T-helper 17 cell (primary cell): ENCODE data around the gene CCNL2. TPM values are rescaled to one million over a fixed set of nuclear protein-coding genes. Genes with fewer than 3 reads are reported as not detected.
"Not testable (repeated sequence)": the region's sequence is repeated elsewhere in the genome, so short reads cannot be mapped to it uniquely, and the experiment has no call there.

Source experiments
- ATAC-seq: fragments of 150-1000 bp; cut with Tn5 transposase; 2 replicates; pipeline ENCODE4 v1.10.0; 2021; ENCODE audit warnings: mild to moderate bottlenecking, moderate library complexity
- DNase-seq, 3 donors: peaks; one replicate each; pipeline versions ENCODE4 v3.0.0 to v3.0.0-alpha.2; 2020 to 2021
- H3K9me3 ChIP-seq: one replicate; pipeline ENCODE4 v1.7.0; 2013; ENCODE audit warnings: low read length, mild to moderate bottlenecking; ENCODE audit not compliant: control insufficient read depth, poor library complexity, severe bottlenecking
- H3K27ac Mint-ChIP-seq: one replicate; pipeline ENCODE4 v1.8.0; 2022; ENCODE audit warnings: mild to moderate bottlenecking, moderate library complexity, mixed read lengths
- H3K27me3 Mint-ChIP-seq: one replicate; pipeline ENCODE4 v1.8.0; 2022; ENCODE audit warnings: mixed read lengths
- H3K36me3 Mint-ChIP-seq: one replicate; pipeline ENCODE4 v1.8.0; 2022; ENCODE audit warnings: low read depth, mixed read lengths
- H3K4me1 Mint-ChIP-seq: one replicate; pipeline ENCODE4 v1.8.0; 2022; ENCODE audit warnings: mild to moderate bottlenecking, mixed read lengths
- H3K4me3 Mint-ChIP-seq: one replicate; pipeline ENCODE4 v1.8.0; 2022; ENCODE audit warnings: mild to moderate bottlenecking, moderate library complexity, mixed read lengths
- total RNA-seq, 4 donors: library from RNA in 2 of 4; stranded (reverse) in 2 of 4; gene quantifications; one replicate each; pipeline ENCODE4 v1.2.3 and lab custom pipeline; 2022 to 2026

The CCNL2 gene
- total RNA-seq, 2 donors from 2014 or later: 231 to 252 TPM

DNA sequence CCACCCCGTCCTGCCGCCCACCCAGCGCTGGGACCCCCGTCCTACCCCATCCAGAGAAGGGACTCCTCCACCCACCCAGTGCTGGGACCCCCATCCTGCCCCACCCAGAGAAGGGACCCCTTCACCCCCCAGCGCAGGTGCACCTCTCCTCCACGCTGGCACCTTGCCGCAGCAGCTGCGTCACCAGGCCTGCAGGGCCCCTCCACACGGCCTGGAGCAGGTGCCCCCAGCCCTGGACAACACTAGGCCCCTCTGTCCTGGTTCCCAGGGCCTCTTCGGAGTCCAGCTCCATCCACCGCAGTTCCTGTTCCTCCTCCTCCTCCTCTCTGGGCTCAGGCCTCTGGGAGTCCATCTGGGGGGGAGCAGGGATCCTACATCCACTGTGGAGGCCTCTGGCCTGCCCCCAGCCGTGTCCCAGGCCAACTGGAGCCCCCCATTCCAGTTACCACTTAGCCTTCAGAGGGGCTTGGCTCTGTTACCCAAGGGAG lies 21.6 kb upstream of the CCNL2 start:
- DNase-seq: no peak
- H3K27me3 Mint-ChIP-seq: peaks cover 31% of the 10 kb centered on the region
- H3K9me3 ChIP-seq: no peaks in the 10 kb centered on the region
- peaks cover 6% of the 10 kb centered on the region for H3K4me1 Mint-ChIP-seq
- ATAC-seq: no peak
- H3K36me3 Mint-ChIP-seq: no peaks in the 10 kb centered on the region
- no peak overlapping the region for H3K27ac Mint-ChIP-seq
- peak overlapping the region; percentile 50 for H3K4me3 Mint-ChIP-seq

DNA sequence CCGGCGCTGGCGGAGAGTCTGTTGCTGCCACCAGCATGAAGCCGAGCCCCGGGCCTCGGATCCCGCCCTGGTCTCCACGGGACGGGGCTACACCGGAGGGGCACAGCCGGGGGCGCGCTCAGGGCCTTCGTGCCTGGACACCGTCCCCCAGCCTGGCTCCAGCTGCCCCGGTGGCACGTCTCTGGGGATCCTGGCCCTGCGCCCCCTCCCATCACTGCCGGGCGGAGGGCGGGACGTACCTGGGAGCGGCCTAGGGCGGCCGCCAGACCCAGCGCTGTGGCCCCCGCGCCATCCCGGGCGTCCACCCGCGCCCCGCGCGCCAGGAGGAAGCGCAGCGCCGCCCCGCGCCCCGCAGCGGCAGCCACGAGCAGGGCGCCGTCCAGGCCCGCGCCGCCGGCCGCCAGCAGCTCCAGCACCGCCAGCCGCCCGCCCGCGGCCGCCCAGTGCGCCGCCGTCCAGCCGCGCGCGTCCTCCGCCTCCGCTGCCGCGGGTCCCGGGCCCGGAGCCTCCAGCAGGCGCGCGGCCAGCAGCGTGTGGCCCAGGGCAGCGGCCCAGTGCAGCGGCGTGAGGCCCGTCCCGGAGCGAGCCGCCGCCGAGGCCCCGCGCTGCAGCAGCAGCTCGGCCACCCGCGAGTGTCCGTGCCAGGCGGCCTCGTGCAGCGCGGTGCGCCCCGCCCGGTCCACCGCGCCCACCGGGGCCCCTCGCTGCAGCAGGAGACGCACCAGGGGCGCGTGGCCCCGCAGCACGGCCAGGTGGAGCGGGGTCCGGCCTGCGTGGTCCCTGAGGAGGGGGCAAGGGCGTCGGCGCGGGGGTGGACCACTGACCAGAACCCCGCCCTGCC lies 20.9 kb upstream of the CCNL2 start:
- Mint-ChIP-seq H3K27ac (no peak overlapping the region), H3K36me3 (no peaks in the 10 kb centered on the region), H3K27me3 (peaks cover 29% of the 10 kb centered on the region), H3K4me1 (peaks cover 6% of the 10 kb centered on the region), H3K4me3 (no peak overlapping the region)
- DNase-seq (no peak), ATAC-seq (peak; percentile 49)
- no peaks in the 10 kb centered on the region for H3K9me3 ChIP-seq

DNA sequence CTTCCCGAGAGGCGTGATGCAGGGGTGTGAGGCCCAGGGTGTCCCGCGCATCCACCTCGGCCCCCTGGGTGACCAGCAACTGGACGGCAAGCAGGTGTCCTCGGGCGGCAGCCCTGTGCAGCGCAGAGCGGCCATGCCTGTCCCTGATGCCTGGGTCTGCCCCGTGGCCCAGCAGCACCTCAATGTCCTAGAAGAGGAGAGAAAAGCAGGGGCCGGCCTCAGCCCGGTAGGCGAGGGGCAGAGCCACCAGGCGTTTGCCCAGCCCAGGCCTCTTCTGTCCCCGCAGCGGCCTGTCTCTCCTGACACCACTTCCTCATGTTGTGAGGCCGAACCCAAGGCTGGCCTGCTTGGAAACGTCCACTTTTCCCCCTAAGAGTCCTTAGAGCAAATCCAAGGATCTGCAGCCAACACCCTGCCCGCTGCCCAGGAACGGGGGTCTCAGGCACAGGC lies 20.3 kb upstream of the CCNL2 start:
- no peak overlapping the region for H3K4me3 Mint-ChIP-seq
- peaks cover 22% of the 10 kb centered on the region for H3K27me3 Mint-ChIP-seq
- DNase-seq (no peak), ATAC-seq (no peak)
- no peak overlapping the region for H3K27ac Mint-ChIP-seq
- H3K36me3 Mint-ChIP-seq: no peaks in the 10 kb centered on the region
- peaks cover 6% of the 10 kb centered on the region for H3K4me1 Mint-ChIP-seq
- no peaks in the 10 kb centered on the region for H3K9me3 ChIP-seq

GRCh38 chr1:1418464-1419362 lies 19.6 kb upstream of the CCNL2 start:
- DNase-seq: no peak
- H3K27me3 Mint-ChIP-seq: peaks cover 20% of the 10 kb centered on the region
- no peak for ATAC-seq
- H3K27ac Mint-ChIP-seq: no peak overlapping the region
- H3K4me1 Mint-ChIP-seq: peaks cover 6% of the 10 kb centered on the region
- H3K36me3 Mint-ChIP-seq: no peaks in the 10 kb centered on the region
- H3K4me3 Mint-ChIP-seq: no peak overlapping the region
- H3K9me3 ChIP-seq: no peaks in the 10 kb centered on the region

DNA sequence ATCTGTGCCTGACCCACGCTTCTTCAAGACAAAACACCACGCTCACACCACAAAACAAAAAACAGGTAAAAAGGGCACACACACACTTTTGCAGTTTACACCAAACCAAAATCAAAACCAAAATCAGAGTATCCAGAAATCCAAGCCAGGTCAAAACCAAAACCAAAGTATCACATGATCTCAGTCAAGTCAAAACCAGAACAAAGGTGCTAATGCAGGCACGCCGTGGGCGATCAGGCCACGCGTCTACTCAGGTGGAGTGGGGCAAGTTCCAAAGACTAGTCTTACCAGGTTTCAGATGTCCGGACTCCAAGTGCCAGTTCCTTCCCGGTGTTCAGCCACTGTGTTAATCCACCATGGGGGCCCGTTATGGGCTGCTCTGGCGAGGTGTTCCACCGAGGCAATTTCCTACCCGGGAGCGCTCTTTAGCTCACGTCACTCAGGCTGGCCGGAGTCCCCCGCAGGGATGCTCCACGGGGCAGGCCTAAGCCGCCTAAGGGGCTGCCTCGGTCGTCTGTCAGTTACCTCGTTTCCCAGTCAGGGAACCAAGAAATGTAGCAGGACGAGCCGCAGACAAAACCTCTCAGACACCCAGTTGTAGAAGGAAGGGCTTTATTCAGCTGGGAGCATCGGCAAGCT lies 18.8 kb upstream of the CCNL2 start:
- not testable (repeated sequence) for H3K27ac Mint-ChIP-seq, H3K9me3 ChIP-seq, H3K4me3 Mint-ChIP-seq, DNase-seq, H3K4me1 Mint-ChIP-seq, H3K36me3 Mint-ChIP-seq, ATAC-seq
- H3K27me3 Mint-ChIP-seq: peaks cover 15% of the 10 kb centered on the region

DNA sequence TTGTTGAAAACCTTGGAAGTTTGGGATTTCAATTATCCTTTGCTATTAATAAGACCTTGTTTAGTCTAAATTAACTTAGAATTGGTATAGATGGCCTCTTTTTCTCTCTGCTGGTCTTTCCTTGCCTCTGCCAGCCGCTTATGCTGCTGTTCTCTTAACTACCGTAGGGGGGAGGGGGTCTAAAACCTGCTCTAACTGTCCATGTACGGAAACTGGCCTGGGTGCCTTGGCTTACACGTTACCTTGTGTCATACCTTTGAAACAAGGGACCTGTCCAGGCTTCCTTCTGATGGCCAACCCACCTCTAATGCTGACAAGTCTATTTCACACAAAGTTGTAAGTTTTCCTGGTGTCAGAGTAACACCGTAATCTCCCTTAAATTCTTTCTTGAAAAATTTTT lies 18.3 kb upstream of the CCNL2 start:
- not testable (repeated sequence) for H3K27me3 Mint-ChIP-seq, ATAC-seq, H3K4me1 Mint-ChIP-seq, H3K9me3 ChIP-seq, DNase-seq, H3K4me3 Mint-ChIP-seq, H3K36me3 Mint-ChIP-seq, H3K27ac Mint-ChIP-seq

- Mint-ChIP-seq H3K4me3 (no peak overlapping the region), H3K4me1 (peaks cover 2% of the 10 kb centered on the region), H3K27me3 (peaks cover 7% of the 10 kb centered on the region), H3K36me3 (no peaks in the 10 kb centered on the region), H3K27ac (no peak overlapping the region)
- DNase-seq (no peak), ATAC-seq (no peak)
- no peaks in the 10 kb centered on the region for H3K9me3 ChIP-seq
Observed at GRCh38 chr1:1415751-1416150, 16.6 kb upstream of the CCNL2 start.

GRCh38 chr1:1412311-1412902 lies 13.3 kb upstream of the CCNL2 start:
- not testable (repeated sequence) for DNase-seq, H3K9me3 ChIP-seq, H3K36me3 Mint-ChIP-seq, H3K27me3 Mint-ChIP-seq, H3K27ac Mint-ChIP-seq, ATAC-seq, H3K4me1 Mint-ChIP-seq
- peak overlapping the region; percentile 32 for H3K4me3 Mint-ChIP-seq

DNA sequence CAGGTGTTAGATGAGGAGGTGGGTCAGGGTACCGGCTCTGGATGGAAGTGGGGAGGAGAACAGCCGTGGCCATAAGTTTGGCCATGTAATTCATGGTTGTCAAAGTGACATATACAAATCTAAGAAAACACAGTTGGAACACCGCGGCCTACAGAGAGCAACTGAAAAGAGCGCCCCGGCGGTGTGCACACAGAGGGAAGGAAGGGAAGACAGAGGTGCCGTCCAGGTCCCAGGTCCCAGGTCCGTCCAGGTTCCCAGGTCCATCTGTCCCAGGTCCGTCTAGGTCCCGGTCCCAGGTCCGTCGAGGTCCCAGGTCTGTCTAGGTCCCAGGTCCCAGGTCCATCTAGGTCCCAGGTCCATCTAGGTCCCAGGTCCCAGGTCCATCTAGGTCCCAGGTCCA lies 12.5 kb upstream of the CCNL2 start:
- H3K9me3 ChIP-seq: no peaks in the 10 kb centered on the region
- no peak for DNase-seq
- no peak for ATAC-seq
- H3K27me3 Mint-ChIP-seq: no peaks in the 10 kb centered on the region
- no peak overlapping the region for H3K4me3 Mint-ChIP-seq
- H3K27ac Mint-ChIP-seq: no peak overlapping the region
- H3K4me1 Mint-ChIP-seq: no peaks in the 10 kb centered on the region
- no peaks in the 10 kb centered on the region for H3K36me3 Mint-ChIP-seq

- not testable (repeated sequence) for H3K4me1 Mint-ChIP-seq, DNase-seq, H3K27me3 Mint-ChIP-seq, H3K4me3 Mint-ChIP-seq, H3K36me3 Mint-ChIP-seq, H3K9me3 ChIP-seq, H3K27ac Mint-ChIP-seq, ATAC-seq
Observed at GRCh38 chr1:1410238-1410637, 11.1 kb upstream of the CCNL2 start.

DNA sequence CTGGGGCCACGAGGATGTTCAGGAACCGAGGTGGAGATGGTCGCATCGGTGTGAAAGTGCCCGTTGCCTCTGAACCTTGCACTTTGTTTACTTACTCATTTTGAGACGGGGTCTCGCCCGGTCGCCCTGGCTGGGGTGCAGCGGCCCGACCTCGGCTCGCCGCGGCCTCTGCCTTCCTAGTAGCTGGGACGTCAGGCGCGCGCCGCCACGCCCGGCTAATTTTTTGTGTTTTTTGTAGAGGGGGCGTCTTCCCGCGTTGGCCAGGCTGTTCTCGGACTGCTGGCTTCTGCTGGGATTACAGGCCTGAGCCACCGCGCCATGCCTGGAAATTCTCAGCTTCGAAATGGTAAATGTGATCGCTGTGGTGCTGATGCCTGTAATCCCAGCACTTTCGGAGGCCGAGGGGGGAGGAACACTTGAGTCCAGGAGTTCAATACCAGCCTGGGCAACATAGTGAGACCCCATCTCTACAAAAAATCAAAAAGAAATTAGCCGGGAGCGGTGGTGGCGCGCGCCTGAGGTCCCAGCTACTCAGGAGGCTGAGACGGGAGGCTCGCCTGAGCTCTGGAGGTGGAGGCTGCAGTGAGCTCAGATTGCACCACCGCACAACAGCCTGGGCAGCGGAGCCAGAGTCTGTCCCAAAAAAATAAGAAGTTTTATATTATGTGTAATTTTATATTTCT lies 8.6 kb upstream of the CCNL2 start:
- peak overlapping the region; percentile 93 for H3K4me3 Mint-ChIP-seq
- peaks cover 3% of the 10 kb centered on the region for H3K36me3 Mint-ChIP-seq
- DNase-seq (no peak), ATAC-seq (peak; percentile 24)
- H3K9me3 ChIP-seq: no peaks in the 10 kb centered on the region
- peaks cover 8% of the 10 kb centered on the region for H3K4me1 Mint-ChIP-seq
- no peaks in the 10 kb centered on the region for H3K27me3 Mint-ChIP-seq
- peak overlapping the region; percentile 91 for H3K27ac Mint-ChIP-seq

- H3K9me3 ChIP-seq: no peaks in the 10 kb centered on the region
- H3K4me1 Mint-ChIP-seq: peaks cover 12% of the 10 kb centered on the region
- peak; percentile 92 to 95 (median 94) for DNase-seq
- peak; percentile 95 for ATAC-seq
- peak within 1 kb of the TSS; percentile 91 for H3K27ac Mint-ChIP-seq
- H3K36me3 Mint-ChIP-seq: peaks cover 3% of the 10 kb centered on the region
- peak within 1 kb of the TSS; percentile 93 for H3K4me3 Mint-ChIP-seq
- H3K27me3 Mint-ChIP-seq: no peaks in the 10 kb centered on the region
Observed at GRCh38 chr1:1406821-1407635, 7.9 kb upstream of the CCNL2 start, which contains the start of gene MRPL20. MRPL20 (minus strand) TSS chr1:1407293; CDS start chr1:1407217, 76 bp downstream.
